IPS-15b (cell line): ENCODE measurements around the gene GRM7.

Experiments used
- H3K27me3 ChIP-seq: one replicate; pipeline ENCODE4 v1.6.1; 2013; ENCODE audit warnings: low read length; ENCODE audit not compliant: control insufficient read depth, insufficient read depth
- H3K36me3 ChIP-seq: one replicate; pipeline ENCODE4 v1.6.1; 2013; ENCODE audit warnings: low read length; ENCODE audit not compliant: control insufficient read depth, insufficient read depth
- H3K4me1 ChIP-seq: one replicate; pipeline ENCODE4 v1.6.1; 2013; ENCODE audit warnings: mild to moderate bottlenecking, low read length; ENCODE audit not compliant: control insufficient read depth, insufficient read depth
- H3K4me3 ChIP-seq: one replicate; pipeline ENCODE4 v1.5.1; 2013; ENCODE audit warnings: low read depth, low read length
- H3K9ac ChIP-seq: one replicate; pipeline ENCODE4 v1.6.1; 2013; ENCODE audit warnings: low read depth, mild to moderate bottlenecking, low read length
- H3K9me3 ChIP-seq: one replicate; pipeline ENCODE4 v1.6.1; 2013; ENCODE audit warnings: mild to moderate bottlenecking, low read length; ENCODE audit not compliant: control insufficient read depth, insufficient read depth

The GRM7 gene

GRCh38 chr3:6985848-6986247, 124.9 kb downstream of the GRM7 start:
- H3K9me3 ChIP-seq: no peaks in the 10 kb centered on the region
- no peak overlapping the region for H3K9ac ChIP-seq
- no peaks in the 10 kb centered on the region for H3K4me1 ChIP-seq
- no peaks in the 10 kb centered on the region for H3K36me3 ChIP-seq
- no peaks in the 10 kb centered on the region for H3K27me3 ChIP-seq
- H3K4me3 ChIP-seq: no peak overlapping the region

- Histone ChIP-seq H3K27me3 (no peaks in the 10 kb centered on the region), H3K36me3 (no peaks in the 10 kb centered on the region), H3K9me3 (no peaks in the 10 kb centered on the region), H3K9ac (no peak overlapping the region), H3K4me1 (no peaks in the 10 kb centered on the region), H3K4me3 (no peak overlapping the region)
Measured at GRCh38 chr3:6989608-6990291, 128.8 kb downstream of the GRM7 start.

DNA sequence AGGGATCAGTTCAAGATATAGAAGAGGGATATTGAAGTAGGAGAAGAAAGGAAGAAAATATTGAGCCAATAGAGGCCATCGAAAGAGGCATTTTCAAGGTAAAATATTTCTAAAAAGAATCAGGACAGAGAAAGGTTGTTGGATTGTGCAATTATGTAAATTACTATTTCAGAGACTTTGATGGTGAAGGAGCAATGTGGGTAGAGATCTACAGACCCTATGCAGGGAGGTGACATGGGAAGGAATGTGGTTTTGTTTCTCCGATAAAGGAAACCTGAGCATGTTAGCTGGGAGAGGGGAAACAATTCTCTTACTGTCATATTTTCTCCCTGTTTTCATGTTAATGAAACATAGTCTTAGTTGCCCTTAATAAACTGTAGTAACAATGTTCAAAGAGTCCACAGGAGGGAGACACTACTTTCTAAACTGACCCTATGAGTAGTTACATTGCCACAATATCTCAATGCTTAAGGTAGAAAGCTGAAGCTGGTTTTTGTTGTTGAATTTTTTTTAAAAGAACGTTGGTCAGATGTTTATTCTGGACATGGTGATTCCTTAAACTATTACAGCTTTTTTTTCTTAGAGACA, 133.3 kb downstream of the GRM7 start:
- H3K9ac ChIP-seq: no peak overlapping the region

DNA sequence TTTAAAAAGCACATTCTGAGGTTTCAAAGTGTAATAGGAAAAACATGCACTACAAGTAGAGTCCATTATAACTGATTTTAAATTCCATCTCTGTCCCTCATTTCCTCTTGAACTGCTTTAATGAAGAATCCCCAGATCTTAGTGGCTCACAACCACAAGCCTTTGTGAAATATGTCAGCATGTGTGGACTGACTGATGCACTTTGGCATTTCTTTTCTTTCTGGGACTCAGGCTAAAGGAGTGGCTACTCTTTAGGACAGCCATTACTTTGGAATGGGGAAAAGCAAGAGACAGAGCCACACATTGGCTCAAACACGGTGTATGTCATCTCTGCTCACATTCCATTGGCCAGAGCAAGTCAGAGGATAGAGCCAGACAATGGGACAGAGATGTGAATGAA, 139.6 kb downstream of the GRM7 start:
- no peaks in the 10 kb centered on the region for H3K4me1 ChIP-seq
- no peaks in the 10 kb centered on the region for H3K9me3 ChIP-seq
- no peak overlapping the region for H3K4me3 ChIP-seq
- H3K27me3 ChIP-seq: no peaks in the 10 kb centered on the region
- no peaks in the 10 kb centered on the region for H3K36me3 ChIP-seq
- no peak overlapping the region for H3K9ac ChIP-seq

More for the DNA sequence above, 133.3 kb downstream of the GRM7 start:
- no peaks in the 10 kb centered on the region for H3K36me3 ChIP-seq
- no peaks in the 10 kb centered on the region for H3K4me1 ChIP-seq
- no peaks in the 10 kb centered on the region for H3K27me3 ChIP-seq
- no peaks in the 10 kb centered on the region for H3K9me3 ChIP-seq
- H3K4me3 ChIP-seq: no peak overlapping the region

- H3K36me3 ChIP-seq: no peaks in the 10 kb centered on the region
- H3K4me3 ChIP-seq: no peak overlapping the region
- H3K9me3 ChIP-seq: no peaks in the 10 kb centered on the region
- no peaks in the 10 kb centered on the region for H3K4me1 ChIP-seq
- H3K9ac ChIP-seq: no peak overlapping the region
- no peaks in the 10 kb centered on the region for H3K27me3 ChIP-seq
Measured at GRCh38 chr3:7001370-7001769, 140.5 kb downstream of the GRM7 start.

GRCh38 chr3:7015683-7016440, 154.9 kb downstream of the GRM7 start:
- no peaks in the 10 kb centered on the region for H3K9me3 ChIP-seq

DNA sequence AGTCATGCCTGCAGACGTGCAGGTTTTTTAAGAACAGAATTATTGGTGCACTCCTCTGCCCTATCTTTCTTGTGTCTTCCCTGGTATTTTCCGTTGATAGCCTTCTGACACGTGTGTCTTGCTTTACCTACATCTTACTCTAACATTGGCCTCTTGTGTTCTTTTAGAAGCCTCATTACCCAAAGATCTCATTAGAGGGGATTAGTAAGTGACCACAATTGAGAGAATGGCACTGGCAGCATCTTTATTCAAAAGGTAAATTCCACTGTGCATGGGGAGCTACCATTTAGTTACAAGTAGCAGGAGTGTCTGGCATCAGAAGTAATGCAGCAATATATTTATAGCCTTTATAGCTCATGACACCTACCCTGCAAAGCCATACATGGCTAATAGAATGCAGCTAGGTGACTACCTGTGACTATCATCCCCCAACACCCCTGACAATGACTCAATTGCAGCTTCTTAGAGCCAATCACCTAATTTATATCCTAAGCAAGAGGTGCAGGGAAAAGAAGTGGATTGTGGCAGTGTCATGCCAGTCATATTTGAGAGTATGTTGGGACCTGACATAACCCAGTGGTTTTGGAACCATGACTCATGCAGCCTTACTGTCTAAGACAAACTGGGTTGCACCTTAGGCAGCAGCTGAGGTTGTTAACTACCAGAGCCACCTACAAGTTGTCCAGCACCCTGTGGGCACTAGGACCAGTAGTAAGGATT, 164.8 kb downstream of the GRM7 start:
- Histone ChIP-seq H3K27me3 (no peaks in the 10 kb centered on the region), H3K4me1 (no peaks in the 10 kb centered on the region), H3K36me3 (no peaks in the 10 kb centered on the region), H3K9me3 (no peaks in the 10 kb centered on the region), H3K9ac (no peak overlapping the region), H3K4me3 (no peak overlapping the region)

More at GRCh38 chr3:7015683-7016440, 154.9 kb downstream of the GRM7 start:
- Histone ChIP-seq H3K27me3 (no peaks in the 10 kb centered on the region), H3K9ac (no peak overlapping the region), H3K4me3 (no peak overlapping the region), H3K36me3 (no peaks in the 10 kb centered on the region), H3K4me1 (peaks cover 17% of the 10 kb centered on the region)

- H3K9me3 ChIP-seq: no peaks in the 10 kb centered on the region
- no peaks in the 10 kb centered on the region for H3K27me3 ChIP-seq
- H3K4me1 ChIP-seq: no peaks in the 10 kb centered on the region
- H3K36me3 ChIP-seq: no peaks in the 10 kb centered on the region
- H3K4me3 ChIP-seq: no peak overlapping the region
- H3K9ac ChIP-seq: no peak overlapping the region
Measured at GRCh38 chr3:7029562-7029961, 168.6 kb downstream of the GRM7 start.

DNA sequence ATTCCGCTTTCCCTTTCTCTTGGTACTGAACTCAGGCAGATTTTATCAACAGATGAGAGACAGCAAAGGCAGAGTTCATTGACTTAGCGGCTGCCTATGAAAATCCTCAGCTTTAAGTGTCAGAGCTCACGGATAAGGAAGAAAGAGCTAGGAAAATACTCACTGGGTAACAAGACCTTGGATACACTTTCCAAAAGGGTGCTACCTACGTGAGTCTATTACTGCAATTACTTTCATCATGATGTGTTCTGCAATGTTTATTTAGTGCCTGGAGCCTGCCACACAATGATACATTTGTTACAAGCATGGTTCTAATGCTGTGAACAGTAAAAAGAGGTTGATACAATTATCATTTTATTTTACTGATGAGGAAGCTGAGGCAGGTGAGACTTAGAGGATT, 177.5 kb downstream of the GRM7 start:
- Histone ChIP-seq H3K4me3 (no peak overlapping the region), H3K4me1 (no peaks in the 10 kb centered on the region), H3K36me3 (no peaks in the 10 kb centered on the region), H3K27me3 (no peaks in the 10 kb centered on the region), H3K9ac (no peak overlapping the region), H3K9me3 (no peaks in the 10 kb centered on the region)

DNA sequence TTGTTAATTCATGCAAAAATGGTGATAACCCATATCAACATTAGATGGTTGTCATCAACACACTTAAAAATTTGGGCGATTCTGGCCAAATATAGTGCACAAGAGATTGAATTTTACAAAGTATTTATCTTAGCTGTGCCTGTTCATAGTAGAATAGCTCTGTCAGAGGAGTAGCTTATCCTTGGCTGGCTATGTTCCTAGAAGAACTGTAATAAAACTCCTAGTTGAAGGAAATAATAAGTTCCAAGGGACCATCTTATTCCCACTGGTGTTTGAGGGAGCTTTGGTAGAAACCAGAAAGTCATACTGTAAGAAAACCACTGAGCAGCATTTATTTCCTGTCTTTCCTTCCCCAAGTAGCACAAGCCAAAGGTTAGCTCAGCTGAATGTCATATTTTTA, 201.8 kb downstream of the GRM7 start:
- Histone ChIP-seq H3K9me3 (no peaks in the 10 kb centered on the region), H3K27me3 (no peaks in the 10 kb centered on the region), H3K4me3 (no peak overlapping the region), H3K9ac (no peak overlapping the region), H3K4me1 (no peaks in the 10 kb centered on the region), H3K36me3 (no peaks in the 10 kb centered on the region)

DNA sequence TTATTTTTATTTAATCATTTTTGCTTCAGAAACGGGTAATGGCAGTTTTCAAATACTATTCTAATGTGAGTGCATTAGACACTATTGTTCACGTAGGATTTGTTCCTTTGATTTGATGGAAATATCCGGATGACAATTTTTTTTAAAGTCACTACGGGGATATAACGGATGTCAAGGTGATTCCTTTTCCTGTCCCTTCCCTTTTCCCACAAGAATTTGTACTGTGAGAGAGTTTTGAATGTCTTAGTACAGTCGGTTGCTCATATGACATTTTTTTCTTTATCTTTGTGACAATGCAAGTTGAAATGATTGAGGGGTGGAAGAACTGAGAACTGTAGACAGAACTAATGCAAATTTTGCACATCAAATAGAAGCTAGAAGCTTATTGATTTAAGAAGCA, 209.5 kb downstream of the GRM7 start:
- Histone ChIP-seq H3K36me3 (no peaks in the 10 kb centered on the region), H3K27me3 (no peaks in the 10 kb centered on the region), H3K4me1 (no peaks in the 10 kb centered on the region), H3K9me3 (no peaks in the 10 kb centered on the region), H3K4me3 (no peak overlapping the region), H3K9ac (no peak overlapping the region)
